ENCODE measurements around the gene TMEM200A. TPM values are rescaled to one million over a fixed set of nuclear protein-coding genes. Genes with fewer than 3 reads are reported as not detected.

The TMEM200A gene
- total RNA-seq (ENCODE audit: low replicate concordance), result 43.9 and 71.4 TPM in 2 replicates

GRCh38 chr6:130365166-130366106 lies at the start of gene TMEM200A:
TMEM200A (plus strand) TSS chr6:130366017; CDS start chr6:130440423, 74,406 bp downstream.

Other genes with a start within 250 kb of the TMEM200A start
- 8.5 and 19.0 TPM in 2 replicates for gene SAMD3, start 143.1 kb upstream of the TMEM200A start, total RNA-seq (ENCODE audit: low replicate concordance)

Data from smooth muscle cell of the coronary artery (primary cell).